CD4-positive, alpha-beta T cell treated with Interleukin-4 for 1 hour (primary cell): Measurements from ENCODE around the gene PSEN2.

Experiments
- DNase-seq, 2 donors: peaks; one replicate each; pipeline ENCODE4 v3.0.0-alpha.2; 2020 to 2022

Gene PSEN2

DNA sequence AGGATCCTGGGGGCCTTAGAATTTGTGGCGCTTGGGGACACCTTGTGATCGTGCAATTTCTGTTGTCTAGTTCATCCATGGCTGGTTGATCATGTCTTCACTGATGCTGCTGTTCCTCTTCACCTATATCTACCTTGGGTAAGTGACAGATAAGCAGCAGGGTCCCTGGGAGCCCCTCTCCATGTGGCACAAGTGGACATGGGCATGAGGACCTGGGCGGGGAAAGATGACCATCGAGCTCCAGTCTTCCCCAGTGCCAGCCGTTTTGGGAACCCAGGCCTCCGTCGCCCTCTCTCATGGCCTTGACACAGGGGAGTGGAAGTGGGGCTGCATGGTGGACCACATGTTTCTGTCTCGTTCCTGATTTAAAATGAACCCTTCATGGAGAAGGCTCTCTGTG, 17.6 kb downstream of the PSEN2 start:
- no peak for DNase-seq

DNA sequence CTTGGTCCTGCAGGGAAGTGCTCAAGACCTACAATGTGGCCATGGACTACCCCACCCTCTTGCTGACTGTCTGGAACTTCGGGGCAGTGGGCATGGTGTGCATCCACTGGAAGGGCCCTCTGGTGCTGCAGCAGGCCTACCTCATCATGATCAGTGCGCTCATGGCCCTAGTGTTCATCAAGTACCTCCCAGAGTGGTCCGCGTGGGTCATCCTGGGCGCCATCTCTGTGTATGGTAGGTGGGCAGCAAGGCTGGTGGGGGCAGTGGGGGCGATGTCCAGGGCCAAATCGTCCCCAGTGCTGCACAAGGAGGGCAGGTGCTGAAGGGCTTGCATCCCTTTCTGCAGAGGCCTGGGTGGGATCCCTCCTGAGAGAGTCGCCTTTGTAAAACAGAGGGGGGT, 18.4 kb downstream of the PSEN2 start:
- DNase-seq = no peak

DNA sequence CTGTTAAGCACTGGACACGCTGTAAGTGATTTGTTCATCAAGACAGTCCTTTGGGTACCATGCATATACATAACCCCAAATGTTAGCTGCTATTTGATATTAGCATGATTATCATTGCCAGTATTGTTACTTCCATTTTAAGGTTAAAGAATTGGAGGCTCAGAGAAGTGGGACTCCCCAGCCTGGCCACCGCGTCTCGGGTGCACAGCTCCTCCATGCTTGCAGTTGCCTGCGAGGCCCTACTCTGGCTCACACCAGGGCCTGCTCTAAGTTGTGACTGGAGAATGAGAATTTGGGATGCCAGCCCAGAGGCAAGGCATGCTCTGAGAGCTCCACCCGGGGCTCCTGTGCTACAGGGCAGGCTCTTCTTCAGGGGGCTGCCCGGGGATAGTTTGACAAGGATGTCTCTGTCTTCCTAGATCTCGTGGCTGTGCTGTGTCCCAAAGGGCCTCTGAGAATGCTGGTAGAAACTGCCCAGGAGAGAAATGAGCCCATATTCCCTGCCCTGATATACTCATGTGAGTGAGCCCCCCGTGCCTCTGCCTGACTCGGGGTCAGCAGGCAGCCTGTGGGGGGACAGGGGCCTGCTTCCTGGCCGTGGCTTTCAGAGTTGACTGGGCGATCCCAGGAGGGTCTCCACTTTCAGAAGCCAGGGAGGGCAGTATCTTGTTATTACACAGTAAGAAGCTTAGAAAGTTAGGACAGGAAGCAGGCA, 19.4 kb downstream of the PSEN2 start:
- no peak for DNase-seq

DNA sequence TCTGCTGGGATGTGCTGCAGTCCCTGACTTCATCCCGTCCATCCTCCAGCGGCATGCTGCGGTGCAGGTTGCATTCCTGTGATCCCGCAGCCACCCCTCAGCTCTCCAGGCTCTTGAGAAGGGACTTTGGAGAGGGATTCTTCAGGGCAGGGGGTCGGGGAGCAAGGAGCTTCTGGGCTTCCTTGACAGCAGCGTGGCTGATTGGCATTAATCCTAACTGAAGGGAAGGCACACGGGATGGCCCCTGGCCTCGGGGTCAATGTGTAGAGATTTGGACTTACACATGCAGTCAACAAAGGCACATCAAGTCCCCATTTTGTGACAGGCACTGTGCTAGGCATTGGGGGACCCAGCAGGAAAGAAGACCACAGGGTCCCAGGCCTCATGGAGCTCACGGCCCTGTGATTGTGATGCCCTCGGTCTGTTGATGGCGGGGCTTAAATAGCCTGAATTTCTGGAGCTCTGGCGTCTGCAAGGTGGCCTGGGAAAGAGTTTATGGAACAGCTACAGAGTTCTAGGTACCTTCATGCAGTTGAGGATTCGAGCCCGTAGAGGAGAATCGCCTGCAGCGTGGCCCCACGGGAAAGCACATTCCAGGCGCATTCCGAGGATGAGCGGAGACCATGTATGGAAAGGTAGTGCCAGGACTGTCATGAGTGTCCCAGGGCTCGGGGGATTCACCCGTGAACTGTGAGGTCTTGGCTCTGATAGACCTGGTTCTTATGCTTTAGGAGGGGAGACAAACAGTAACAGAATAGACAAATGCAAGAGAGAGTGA, 20.1 kb downstream of the PSEN2 start:
- no peak for DNase-seq

DNA sequence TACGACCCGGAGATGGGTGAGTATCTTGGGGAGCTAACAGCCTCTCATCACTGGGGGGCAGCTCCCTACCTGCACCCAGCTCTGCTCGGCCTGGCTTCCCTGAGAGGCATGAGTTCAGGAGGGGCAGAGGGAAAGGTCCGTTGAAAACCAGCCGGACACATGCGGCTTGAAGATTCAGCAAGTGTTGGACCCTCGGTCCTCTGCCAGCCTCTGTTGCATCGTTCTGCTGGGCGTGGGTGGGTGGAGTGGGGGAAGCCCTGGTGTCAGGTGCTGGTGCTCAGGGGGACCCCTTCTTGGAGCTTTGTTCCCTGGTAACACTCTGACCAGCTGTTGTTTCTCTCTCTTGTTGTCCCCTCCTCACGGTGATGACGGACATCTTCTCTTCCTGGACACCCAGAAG, 20.9 kb downstream of the PSEN2 start:
- DNase-seq = no peak

DNA sequence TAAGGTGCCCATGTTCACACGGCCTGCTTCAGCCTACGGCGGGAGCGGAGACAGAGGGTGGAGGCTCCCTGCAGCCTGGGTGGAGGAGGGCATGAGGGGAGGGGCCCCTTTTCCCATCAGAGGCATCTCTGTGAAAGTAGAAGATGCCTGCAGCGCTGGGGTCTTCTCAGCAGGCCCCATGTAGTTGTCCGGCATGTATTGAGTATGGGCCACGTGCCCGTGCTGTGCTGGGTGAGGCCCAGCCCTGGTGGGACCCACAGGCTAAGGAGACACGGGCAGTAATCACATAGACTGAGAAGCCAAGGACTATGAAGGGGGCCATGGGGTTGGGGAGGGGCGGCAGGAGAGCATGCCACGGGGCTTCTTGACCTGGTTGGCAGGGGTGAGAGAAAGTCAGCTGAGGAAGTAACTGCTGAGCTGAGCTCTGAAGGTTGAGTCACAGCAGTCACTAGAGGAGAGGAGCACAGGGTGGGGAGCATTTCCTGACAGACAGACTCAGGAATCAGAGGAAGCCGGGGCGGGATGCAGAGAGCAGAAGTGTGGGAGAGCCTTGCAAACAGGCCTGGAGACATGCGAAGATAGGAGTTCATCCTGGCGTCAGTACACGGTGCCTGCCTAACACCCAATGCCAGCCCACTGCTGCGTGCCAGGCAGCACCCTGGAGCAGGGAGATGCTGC, 21.6 kb downstream of the PSEN2 start:
- no peak for DNase-seq

DNA sequence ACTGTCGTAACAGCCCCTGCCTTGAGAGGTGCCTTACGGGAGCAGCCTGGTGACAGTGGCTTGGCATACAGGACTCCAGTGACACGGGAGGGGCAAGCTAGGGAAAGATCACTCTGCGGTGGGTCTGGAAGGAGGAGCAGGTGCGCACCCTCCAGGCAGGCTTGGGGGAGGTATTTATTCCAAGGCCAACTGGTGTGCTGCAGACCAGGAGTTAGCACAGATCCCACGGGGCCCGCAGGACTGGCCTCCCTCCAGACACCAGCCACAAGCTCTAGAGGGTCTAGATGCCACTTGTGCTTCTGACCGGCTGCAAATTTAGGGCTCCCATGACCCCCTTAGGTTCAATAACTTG, 22.1 kb downstream of the PSEN2 start:
- no peak for DNase-seq

DNA sequence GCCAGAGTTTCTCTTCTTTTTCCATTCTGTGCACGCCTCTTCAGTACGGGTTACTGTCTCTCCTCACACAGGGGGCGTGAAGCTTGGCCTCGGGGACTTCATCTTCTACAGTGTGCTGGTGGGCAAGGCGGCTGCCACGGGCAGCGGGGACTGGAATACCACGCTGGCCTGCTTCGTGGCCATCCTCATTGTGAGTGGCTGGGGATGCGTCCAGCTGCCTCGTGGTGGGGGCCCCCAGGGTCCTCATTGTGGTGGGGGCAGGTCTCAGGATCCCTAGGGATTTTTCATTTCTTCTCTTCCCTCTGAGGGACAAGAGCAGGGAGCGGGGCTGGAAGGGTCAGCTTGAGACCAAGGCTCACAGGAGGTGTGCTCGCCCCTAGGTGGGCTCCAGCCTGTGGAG, 23.5 kb downstream of the PSEN2 start:
- DNase-seq = no peak

DNA sequence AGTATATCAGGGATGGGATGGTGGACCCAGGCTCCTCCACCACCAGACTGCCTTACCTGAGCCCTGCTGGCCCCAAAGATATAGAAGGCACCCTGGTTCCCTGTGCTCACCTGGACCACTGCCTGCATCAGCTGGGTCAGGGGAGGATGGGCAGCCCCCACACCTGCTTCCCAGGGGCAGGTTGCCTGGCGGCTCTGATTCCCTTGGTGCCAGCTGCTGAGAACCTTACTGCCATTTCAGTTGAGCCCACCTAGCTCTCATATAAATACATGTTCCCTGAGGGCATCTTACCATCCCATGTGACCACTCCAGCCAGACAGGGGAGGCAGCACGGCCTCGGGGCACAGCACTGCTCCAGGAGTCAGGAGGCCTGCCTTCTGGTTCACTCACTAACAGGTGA, 24.4 kb downstream of the PSEN2 start:
- no peak for DNase-seq

DNA sequence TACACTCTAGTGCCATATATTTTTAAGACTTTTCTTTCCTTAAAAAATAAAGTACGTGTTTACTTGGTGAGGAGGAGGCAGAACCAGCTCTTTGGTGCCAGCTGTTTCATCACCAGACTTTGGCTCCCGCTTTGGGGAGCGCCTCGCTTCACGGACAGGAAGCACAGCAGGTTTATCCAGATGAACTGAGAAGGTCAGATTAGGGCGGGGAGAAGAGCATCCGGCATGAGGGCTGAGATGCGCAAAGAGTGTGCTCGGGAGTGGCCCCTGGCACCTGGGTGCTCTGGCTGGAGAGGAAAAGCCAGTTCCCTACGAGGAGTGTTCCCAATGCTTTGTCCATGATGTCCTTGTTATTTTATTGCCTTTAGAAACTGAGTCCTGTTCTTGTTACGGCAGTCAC, 25.2 kb downstream of the PSEN2 start:
- DNase-seq = no peak

DNA sequence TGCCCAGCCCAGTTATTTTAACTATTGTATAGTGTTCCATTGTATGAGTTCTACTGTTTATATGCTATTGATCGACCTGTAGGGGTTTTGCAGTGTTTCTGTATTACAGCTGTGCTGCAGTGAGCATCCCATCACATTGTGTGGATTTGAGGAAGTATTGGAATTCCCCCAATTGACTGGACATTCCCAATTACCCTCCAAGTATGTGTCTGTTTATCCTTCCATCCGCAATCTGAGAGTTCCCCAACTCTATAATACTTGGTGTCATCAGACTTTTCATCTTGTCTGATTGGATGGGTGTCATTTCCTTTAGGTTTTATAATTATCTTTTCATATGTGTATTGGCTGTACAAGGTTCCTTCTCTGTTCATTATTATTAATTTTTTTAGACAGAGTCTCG, 27.8 kb downstream of the PSEN2 start:
- no peak for DNase-seq

DNA sequence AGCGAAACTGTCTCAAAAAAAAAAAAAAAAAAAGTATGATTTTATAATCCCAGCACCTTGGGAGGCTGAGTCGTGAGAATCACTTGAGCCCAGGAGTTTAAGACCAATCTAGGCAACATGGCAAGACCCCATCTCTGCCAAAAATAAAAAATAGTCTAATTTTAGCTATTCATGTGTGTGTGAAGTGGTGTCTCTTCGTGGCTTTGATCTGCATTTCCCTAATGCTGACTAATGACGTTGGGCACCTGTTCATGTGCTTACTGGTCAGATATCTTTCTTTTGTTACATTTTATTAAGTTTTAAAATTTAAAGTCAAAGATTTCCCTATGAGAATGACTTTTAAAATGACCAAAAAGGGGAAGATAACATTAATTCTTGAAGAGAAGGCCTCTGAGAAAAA, 31.0 kb downstream of the PSEN2 start:
- no peak for DNase-seq

DNA sequence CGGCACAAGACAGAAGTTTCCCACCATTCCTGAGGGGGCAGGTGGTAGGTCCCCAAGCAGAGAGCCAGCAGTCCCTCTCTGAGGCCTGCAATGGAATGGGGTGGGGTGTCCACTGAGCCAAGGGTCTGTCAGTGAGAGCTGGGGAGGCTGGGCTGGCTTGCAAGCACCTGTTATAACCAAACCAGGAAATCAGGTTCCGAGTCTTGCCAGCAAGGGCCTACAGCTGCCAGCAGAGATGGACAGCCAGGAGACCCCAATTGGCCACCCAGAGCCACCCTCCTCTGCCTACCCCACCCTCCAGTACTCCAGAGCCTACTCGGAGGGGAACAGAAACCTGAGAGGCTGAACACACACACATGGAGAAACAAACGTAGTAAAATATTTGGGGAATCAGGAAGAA, 32.2 kb downstream of the PSEN2 start:
- no peak for DNase-seq

DNA sequence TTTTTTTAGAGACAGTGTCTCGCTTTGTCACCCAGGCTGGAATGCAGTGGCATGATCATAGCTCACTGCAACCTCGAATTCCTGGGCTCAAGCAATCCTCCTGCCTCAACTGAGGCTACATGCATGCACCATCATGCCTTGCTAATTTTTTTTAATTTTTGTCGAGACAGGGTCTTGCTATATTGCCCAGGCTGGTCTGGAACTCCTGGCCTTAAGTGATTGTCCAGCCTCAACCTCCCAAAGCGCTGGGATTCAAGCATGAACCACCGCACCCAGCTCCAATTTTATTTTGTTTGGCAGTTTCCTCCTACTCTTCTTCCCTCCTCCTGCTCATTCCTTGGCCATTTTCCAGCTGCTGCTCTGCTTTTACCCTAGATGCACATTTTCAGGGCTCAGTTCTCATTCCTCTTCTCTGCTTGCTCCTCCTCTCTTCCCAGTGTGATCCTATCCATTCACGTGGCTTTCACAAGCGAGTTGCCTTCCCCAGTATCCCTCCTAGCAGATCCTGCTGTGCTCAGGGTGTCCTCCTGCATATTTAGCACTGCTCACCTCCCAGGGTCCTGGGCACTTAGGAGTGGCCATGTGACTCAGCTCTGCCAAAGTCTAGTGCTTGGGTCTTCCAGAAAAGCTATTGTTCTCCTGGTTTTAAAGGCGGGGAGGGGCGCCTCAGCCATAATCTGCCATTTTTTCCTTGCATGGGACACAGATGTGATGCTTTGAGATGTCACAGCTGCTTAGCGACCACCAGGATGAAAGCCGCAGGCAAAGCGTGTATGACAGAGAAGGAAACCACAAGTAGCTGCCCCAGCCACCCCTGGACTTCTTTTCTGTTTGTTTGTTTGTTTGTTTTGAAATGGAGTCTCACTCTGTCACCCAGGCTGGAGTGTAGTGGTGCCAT, 33.7 kb downstream of the PSEN2 start:
- DNase-seq = no peak

DNA sequence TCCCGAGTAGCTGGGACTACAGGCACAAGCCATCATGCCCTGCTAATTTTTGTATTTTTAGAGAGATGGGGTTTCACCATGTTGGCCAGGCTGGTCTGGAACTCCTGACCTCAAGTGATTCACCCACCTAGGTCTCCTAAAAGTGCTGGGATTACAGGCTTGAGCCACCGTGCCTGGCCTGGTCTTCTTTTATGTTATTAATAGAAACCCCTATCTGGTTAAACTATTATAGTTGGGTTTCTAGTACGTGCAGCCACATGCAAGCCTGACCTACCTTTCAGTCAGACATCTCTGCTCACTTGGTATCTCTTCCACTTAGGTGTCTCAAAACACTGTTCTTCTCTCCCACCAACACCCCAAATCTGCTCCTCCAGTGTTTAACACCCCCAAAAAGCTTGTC, 34.4 kb downstream of the PSEN2 start:
- no peak for DNase-seq

DNA sequence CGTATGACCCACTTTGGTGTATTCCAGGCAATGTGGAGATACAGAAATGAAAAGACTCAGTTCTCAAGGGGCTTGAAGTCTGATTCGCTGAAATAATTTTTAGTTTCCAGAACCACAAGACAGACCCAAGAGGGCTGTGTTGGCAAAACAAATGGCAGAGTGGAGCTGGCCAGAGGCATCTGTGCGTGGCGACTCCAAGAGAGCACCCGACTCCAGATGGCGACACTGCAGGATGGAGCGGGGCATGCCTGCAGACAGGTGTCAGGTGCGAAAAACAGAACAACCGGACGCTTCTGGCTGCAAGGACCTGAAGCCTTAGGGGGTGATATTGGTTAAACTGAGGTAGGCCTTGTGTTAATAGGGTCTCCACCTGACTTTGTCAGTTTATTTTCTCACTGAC, 38.0 kb downstream of the PSEN2 start:
- DNase-seq = no peak

DNA sequence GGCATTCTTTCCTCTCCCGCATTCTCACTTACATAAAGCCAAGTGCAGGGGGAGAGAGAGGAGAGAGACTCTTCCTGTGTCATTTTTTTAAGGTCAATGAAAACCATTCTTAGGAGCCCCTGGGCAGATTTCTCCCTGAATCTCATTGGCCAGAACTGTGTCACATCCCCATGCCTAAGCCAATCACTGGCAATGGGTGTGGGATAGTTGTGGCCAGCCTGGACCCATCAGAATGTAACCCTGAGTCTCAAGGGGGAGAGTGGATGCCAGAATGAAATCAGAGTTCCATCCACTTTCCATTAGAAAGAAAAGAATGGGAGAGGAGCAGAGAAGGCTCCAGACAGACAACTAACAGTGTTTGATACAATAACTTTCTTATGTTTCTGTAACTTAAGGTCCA, 38.5 kb downstream of the PSEN2 start:
- DNase-seq = no peak

DNA sequence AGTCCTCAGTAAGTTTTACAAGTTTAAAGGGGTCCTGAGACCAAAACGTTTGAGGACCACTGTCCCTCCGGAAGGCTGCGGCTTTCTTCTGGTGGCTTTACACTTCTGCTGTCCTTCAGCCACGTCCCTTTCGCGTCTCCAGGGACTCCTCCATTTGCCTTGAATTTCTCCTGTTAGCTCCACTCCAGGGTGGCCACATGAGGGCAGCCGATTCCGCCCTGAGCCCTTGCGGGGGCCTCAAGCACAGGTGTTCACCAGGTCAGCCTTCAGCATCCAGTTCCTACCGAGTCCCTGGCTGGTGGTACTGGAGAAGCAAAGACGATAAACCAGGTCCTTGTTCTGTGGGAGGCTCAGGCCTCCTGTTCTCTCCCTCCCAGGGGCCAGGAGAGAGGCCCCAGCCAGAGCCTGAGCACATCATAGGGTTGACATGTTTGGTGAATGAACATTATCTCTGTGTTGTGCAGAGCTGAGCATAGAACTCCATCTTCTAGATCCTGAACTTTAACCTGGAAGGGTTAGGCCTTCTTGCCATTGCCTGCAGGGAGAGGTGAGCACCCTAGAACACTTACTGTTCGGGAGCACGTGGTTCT, 42.3 kb downstream of the PSEN2 start:
- peak; percentile 43 to 50 for DNase-seq

DNA sequence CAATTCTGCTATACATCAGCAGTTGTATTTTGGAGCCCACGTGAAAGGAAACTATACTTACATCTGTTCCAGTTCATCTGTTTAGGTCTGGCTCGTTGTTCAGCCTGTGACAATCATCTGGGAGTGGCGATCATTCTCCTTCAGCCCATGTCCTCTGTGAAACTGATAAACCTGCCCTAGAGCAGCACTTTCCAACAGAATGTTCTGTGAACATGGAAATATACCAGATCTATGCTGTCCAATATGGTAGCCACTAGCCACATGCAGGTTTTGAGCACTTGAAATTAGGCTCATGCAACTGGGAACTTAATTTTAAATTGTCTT, 45.2 kb downstream of the PSEN2 start:
- DNase-seq = no peak

DNA sequence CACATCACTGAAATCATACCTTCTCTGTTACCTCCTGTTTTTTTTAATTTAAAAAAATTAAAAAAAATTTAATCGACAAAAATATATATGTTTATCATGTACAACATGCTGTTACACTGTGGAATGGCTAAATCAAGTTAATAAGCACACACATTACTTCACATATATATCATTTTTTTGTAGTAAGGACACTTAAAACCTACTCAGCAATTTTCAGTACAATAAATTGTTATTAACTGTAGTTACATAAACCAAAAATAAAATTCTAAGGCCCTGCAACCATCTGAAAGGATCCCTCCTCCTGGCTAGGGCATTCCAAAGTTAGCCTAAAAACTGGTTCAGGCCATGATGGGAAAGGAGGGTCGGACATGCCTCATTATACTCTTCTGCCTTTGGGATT, 46.1 kb downstream of the PSEN2 start:
- DNase-seq = no peak

DNA sequence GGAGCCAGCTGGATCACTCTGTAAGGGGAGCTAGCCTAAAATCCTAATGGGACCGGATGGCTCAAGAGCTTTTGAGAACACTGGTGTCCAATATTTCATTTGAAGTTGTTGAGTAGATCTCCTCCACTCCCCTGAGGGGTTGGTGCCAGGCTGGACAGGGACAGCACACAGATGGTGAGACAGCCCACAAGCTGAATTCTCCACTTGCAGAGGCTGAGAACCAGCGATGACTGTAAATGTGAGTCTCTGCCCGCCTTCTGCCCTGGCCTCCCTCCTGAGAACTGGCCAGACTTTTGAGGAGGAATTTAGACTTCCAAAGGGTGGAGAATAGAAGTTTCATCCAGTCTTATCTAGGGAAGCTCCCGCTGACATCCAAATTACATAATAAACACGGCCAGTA, 49.2 kb downstream of the PSEN2 start:
- no peak for DNase-seq

DNA sequence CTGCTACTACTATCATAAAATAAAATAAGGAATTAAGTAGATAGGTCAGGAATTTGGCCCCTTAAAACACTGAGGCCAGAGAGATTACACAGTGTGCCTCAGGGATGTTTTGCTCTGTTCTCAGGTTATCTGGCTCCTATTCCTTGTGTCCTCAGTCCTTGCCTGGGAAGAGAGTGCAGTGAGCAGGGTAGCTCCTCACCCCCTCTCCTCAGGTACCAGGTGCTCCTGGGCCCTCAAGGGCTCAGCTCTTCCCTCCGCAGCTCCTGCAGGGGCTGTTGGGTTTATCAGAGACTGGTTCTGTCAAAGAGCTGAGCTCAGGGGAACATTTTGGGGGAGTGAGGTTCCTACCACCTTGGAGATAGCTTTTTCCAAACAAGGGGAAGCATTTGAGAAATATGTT, 49.6 kb downstream of the PSEN2 start:
- no peak for DNase-seq

DNA sequence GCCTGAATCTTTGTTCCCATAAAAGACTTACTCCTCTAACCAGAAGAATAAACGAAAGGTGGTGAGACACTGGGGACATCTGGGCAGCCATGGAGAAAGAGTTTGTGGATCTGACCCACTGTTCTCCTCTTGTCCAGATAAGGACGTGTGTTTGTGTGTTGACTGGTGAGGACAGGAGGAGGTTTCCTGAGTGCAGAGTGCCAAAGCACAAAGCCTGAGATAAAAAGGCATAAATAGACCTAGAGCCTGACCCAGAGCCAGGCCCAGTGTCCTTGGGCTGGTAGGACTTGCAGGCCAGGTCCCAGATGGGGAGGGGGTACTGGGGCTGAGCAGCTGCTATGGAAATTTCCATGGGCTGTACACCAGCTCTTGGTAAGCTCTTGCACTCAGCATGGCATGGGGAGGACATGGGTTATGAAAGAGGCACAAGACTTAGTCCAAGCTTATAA, 50.1 kb downstream of the PSEN2 start:
- DNase-seq = no peak
